Loucy (cell line): ENCODE data around the gene PCMT1.

Source experiments
- CTCF ChIP-seq: fragments of 200-600 bp; sonication (generic); conservative IDR thresholded peaks from 2 replicates; pipeline ENCODE4 v1.5.1; 2014; ENCODE audit warnings: mild to moderate bottlenecking, antibody characterized with exemption, low read length
- EZH2phosphoT487 ChIP-seq: fragments of 200-600 bp; IDR thresholded peaks from 2 replicates; pipeline ENCODE4 v1.6.1; 2018; ENCODE audit warnings: antibody characterized with exemption, mild to moderate bottlenecking, moderate library complexity, borderline replicate concordance

GRCh38 chr6:149852881-149853280 is 103.3 kb downstream of the PCMT1 start:
- TF ChIP-seq CTCF (no peak), EZH2phosphoT487 (no peak)
